Coronary artery (tissue), 2 donors: ENCODE measurements around the gene USP30.
A peak's percentile ranks its signal among the peaks of the same experiment; 100 is the strongest.

ENCODE experiments used
- DNase-seq: peaks from one replicate; pipeline ENCODE4 v3.0.0-alpha.2; 2017; ENCODE audit warnings: low spot score
- H3K27ac ChIP-seq, 2 donors: fragments of 200-600 bp; sonication (generic); one replicate each; pipeline ENCODE4 v1.5.1; 2016 to 2019
- H3K4me3 ChIP-seq: fragments of 200-600 bp; sonication (generic); 2 replicates; pipeline ENCODE4 v1.5.1; 2016; ENCODE audit warnings: mild to moderate bottlenecking, moderate library complexity
- CTCF ChIP-seq: fragments of 200-600 bp; sonication (generic); IDR thresholded peaks from one replicate; pipeline ENCODE4 v1.5.1; 2019; ENCODE audit warnings: antibody characterized with exemption

Gene USP30

GRCh38 chr12:109109746-109110350 is 57.5 kb downstream of the USP30 start:
- no peak for TF ChIP-seq CTCF
- Histone ChIP-seq H3K4me3 (no peak overlapping the region), H3K27ac (peak overlapping the region; percentile 81 to 94)
- DNase-seq: no peak

GRCh38 chr12:109110988-109111495 is 58.7 kb downstream of the USP30 start:
- DNase-seq: peak; percentile 94
- H3K4me3 ChIP-seq: peak overlapping the region; percentile 77

GRCh38 chr12:109112720-109113465 is 60.5 kb downstream of the USP30 start:
- TF ChIP-seq CTCF: no peak
- Histone ChIP-seq H3K27ac (peak overlapping the region; percentile 18 to 24), H3K4me3 (no peak overlapping the region)
- peak; percentile 45 for DNase-seq

More at GRCh38 chr12:109110988-109111495, 58.7 kb downstream of the USP30 start:
- TF ChIP-seq CTCF: no peak
- H3K27ac ChIP-seq: peak overlapping the region; percentile 81 to 94

GRCh38 chr12:109113661-109114321 is 61.4 kb downstream of the USP30 start:
- Histone ChIP-seq H3K4me3 (no peak overlapping the region), H3K27ac (peak overlapping the region; percentile 24 to 54)
- TF ChIP-seq CTCF: no peak
- peak; percentile 54 for DNase-seq

- H3K27ac ChIP-seq: peak overlapping the region; percentile 54 to 67
- DNase-seq: no peak
- no peak overlapping the region for H3K4me3 ChIP-seq
- no peak for TF ChIP-seq CTCF
Measured at GRCh38 chr12:109114644-109115043, 62.3 kb downstream of the USP30 start.

GRCh38 chr12:109115404-109115757 is 63.0 kb downstream of the USP30 start:
- Histone ChIP-seq H3K27ac (peak overlapping the region; percentile 54 to 67), H3K4me3 (peak overlapping the region; percentile 23)
- no peak for TF ChIP-seq CTCF
- DNase-seq: no peak
